Measurements from ENCODE around the gene FXYD4.

GRCh38 chr10:43370671-43371215, 693 bp upstream of the FXYD4 start:
- TF ChIP-seq CTCF (optimal IDR thresholded peaks at IDR 0.05 in 1 of 3, IDR thresholded peaks at IDR 0.05 in 1 of 3, conservative IDR thresholded peaks at IDR 0.05 in 1 of 3; ENCODE audit: extremely low read depth in 1 of 3, insufficient read depth in 2 of 3, low read length in 3 of 3) (no peak), EZH2 (IDR thresholded peaks at IDR 0.05; ENCODE audit: low read length) (no peak)
